ENCODE measurements around the gene SRSF9. TPM values are rescaled to one million over a fixed set of nuclear protein-coding genes. Genes with fewer than 3 reads are reported as not detected.

Gene SRSF9
- total and polyA plus RNA-seq, 2 of the 13 experiments (the other 11 are each of a cell fraction or from before 2014, with no cell fraction given): 125 to 144 TPM

DNA sequence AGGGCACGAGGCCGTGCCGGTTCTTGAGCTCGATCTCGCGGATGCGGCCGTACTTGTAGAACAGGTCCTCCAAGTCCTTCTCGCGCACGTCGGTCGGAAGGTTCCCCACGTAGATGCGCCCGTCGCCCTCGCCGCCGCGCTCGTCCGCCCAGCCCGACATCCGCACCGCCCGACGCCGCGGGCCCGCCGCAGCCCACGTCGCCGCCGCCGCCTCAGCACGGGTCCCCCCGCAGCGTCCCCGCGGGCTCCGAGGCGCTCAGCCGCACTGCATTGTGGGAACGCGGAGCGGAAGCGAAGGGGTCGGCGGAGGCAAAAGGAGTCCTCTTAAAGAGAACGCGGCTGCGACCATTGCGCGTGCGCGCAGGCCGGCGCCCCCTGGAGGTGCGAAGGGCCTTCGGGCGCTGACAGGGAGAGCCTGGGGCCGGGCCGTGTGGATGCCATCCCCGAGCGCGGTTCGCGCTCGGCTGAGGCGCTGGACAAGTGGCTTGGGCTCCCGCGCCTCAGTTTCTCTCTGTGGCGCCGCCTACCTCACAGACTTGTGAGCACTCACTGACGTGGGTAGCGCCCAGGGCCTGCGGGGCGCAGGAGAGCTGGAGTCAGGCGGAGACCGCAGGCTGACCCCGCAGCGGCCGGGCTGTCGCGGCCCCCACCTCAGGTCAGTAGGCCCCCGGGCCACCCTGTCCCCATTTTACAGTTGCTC lies at the start of gene SRSF9 (continued):
- TF ChIP-seq, protein P1, sequence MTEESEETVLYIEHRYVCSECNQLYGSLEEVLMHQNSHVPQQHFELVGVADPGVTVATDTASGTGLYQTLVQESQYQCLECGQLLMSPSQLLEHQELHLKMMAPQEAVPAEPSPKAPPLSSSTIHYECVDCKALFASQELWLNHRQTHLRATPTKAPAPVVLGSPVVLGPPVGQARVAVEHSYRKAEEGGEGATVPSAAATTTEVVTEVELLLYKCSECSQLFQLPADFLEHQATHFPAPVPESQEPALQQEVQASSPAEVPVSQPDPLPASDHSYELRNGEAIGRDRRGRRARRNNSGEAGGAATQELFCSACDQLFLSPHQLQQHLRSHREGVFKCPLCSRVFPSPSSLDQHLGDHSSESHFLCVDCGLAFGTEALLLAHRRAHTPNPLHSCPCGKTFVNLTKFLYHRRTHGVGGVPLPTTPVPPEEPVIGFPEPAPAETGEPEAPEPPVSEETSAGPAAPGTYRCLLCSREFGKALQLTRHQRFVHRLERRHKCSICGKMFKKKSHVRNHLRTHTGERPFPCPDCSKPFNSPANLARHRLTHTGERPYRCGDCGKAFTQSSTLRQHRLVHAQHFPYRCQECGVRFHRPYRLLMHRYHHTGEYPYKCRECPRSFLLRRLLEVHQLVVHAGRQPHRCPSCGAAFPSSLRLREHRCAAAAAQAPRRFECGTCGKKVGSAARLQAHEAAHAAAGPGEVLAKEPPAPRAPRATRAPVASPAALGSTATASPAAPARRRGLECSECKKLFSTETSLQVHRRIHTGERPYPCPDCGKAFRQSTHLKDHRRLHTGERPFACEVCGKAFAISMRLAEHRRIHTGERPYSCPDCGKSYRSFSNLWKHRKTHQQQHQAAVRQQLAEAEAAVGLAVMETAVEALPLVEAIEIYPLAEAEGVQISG (CRISPR knock-in tag; IDR thresholded peaks at IDR 0.05): peak; percentile 91
- TF ChIP-seq SALL1 (CRISPR knock-in tag; IDR thresholded peaks at IDR 0.05) (peak; percentile 45; the same call in 1 of the 2 replicates), ZNF782 (CRISPR knock-in tag; IDR thresholded peaks at IDR 0.05; ENCODE audit: borderline replicate concordance) (no peak; the same call in 1 of the 2 replicates), ZNF720 (CRISPR knock-in tag; IDR thresholded peaks at IDR 0.05) (no peak), ZFX (CRISPR knock-in tag; IDR thresholded peaks at IDR 0.05; ENCODE audit: low read depth) (peak; percentile 92), RFX5 (IDR thresholded peaks at IDR 0.05; ENCODE audit: low read depth, low read length) (peak; percentile 26; the same call in 1 of the 2 replicates), FOSL2 (CRISPR knock-in tag; IDR thresholded peaks at IDR 0.05) (no peak), BRD4 (CRISPR knock-in tag; IDR thresholded peaks at IDR 0.05) (no peak), ZNF350 (CRISPR knock-in tag; IDR thresholded peaks at IDR 0.05; ENCODE audit: borderline replicate concordance, low read depth) (peak; percentile 41; the same call in 1 of the 2 replicates), RFXAP (CRISPR knock-in tag; IDR thresholded peaks at IDR 0.05; ENCODE audit: borderline replicate concordance) (no peak), ZNF33A (CRISPR knock-in tag; IDR thresholded peaks at IDR 0.05; ENCODE audit: borderline replicate concordance) (no peak), ZNF441 (CRISPR knock-in tag; IDR thresholded peaks at IDR 0.05; ENCODE audit: borderline replicate concordance) (0 out of 2 replicates have a peak, but pooled peaks have one; percentile 9), SOX6 (IDR thresholded peaks at IDR 0.05) (no peak), SOX6 (CRISPR knock-in tag; IDR thresholded peaks at IDR 0.05) (peak; percentile 39), ZNF17 (CRISPR knock-in tag; IDR thresholded peaks at IDR 0.05) (no peak), MLLT10 (CRISPR knock-in tag; IDR thresholded peaks at IDR 0.05) (no peak), PAX8 (CRISPR knock-in tag; IDR thresholded peaks at IDR 0.05; ENCODE audit: borderline replicate concordance) (no peak), ZNF629 (CRISPR knock-in tag; conservative IDR thresholded peaks at IDR 0.05) (peak; percentile 88)
- TF ChIP-seq, protein P2, sequence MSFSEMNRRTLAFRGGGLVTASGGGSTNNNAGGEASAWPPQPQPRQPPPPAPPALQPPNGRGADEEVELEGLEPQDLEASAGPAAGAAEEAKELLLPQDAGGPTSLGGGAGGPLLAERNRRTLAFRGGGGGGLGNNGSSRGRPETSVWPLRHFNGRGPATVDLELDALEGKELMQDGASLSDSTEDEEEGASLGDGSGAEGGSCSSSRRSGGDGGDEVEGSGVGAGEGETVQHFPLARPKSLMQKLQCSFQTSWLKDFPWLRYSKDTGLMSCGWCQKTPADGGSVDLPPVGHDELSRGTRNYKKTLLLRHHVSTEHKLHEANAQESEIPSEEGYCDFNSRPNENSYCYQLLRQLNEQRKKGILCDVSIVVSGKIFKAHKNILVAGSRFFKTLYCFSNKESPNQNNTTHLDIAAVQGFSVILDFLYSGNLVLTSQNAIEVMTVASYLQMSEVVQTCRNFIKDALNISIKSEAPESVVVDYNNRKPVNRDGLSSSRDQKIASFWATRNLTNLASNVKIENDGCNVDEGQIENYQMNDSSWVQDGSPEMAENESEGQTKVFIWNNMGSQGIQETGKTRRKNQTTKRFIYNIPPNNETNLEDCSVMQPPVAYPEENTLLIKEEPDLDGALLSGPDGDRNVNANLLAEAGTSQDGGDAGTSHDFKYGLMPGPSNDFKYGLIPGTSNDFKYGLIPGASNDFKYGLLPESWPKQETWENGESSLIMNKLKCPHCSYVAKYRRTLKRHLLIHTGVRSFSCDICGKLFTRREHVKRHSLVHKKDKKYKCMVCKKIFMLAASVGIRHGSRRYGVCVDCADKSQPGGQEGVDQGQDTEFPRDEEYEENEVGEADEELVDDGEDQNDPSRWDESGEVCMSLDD (CRISPR knock-in tag; IDR thresholded peaks at IDR 0.05; ENCODE audit: borderline replicate concordance): no peak
- TF ChIP-seq, protein P3, sequence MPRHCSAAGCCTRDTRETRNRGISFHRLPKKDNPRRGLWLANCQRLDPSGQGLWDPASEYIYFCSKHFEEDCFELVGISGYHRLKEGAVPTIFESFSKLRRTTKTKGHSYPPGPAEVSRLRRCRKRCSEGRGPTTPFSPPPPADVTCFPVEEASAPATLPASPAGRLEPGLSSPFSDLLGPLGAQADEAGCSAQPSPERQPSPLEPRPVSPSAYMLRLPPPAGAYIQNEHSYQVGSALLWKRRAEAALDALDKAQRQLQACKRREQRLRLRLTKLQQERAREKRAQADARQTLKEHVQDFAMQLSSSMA (CRISPR knock-in tag; IDR thresholded peaks at IDR 0.05): no peak
- TF ChIP-seq, protein P4, sequence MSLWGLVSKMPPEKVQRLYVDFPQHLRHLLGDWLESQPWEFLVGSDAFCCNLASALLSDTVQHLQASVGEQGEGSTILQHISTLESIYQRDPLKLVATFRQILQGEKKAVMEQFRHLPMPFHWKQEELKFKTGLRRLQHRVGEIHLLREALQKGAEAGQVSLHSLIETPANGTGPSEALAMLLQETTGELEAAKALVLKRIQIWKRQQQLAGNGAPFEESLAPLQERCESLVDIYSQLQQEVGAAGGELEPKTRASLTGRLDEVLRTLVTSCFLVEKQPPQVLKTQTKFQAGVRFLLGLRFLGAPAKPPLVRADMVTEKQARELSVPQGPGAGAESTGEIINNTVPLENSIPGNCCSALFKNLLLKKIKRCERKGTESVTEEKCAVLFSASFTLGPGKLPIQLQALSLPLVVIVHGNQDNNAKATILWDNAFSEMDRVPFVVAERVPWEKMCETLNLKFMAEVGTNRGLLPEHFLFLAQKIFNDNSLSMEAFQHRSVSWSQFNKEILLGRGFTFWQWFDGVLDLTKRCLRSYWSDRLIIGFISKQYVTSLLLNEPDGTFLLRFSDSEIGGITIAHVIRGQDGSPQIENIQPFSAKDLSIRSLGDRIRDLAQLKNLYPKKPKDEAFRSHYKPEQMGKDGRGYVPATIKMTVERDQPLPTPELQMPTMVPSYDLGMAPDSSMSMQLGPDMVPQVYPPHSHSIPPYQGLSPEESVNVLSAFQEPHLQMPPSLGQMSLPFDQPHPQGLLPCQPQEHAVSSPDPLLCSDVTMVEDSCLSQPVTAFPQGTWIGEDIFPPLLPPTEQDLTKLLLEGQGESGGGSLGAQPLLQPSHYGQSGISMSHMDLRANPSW (CRISPR knock-in tag; IDR thresholded peaks at IDR 0.05; ENCODE audit: borderline replicate concordance): no peak; the same call in 1 of the 2 replicates

Measured in HepG2 (cell line).